Measurements from ENCODE around the gene GOPC. TPM values are rescaled to one million over a fixed set of nuclear protein-coding genes. Genes with fewer than 3 reads are reported as not detected.
"Not testable (repeated sequence)": the region's sequence is repeated elsewhere in the genome, so short reads cannot be mapped to it uniquely, and the experiment has no call there.

Gene GOPC
- total RNA-seq, 2 experiments from 2014 or later, result 21.3 to 25.0 TPM

GRCh38 chr6:117533775-117534174, 68.5 kb downstream of the GOPC start:
- DNase-seq (no peak), ATAC-seq (no peak)
- no peaks in the 10 kb centered on the region for H3K9me3 Mint-ChIP-seq (ENCODE audit: low read depth)
- no peak overlapping the region for H3K27ac Mint-ChIP-seq
- no peak overlapping the region for H3K4me3 Mint-ChIP-seq
- H3K4me1 Mint-ChIP-seq, result peaks cover 5% of the 10 kb centered on the region
- H3K36me3 Mint-ChIP-seq, result peaks cover 2% of the 10 kb centered on the region
- CTCF ChIA-PET, result no interaction called here
- H3K27me3 Mint-ChIP-seq, result peaks cover 2% of the 10 kb centered on the region

- Mint-ChIP-seq H3K9me3 (ENCODE audit: low read depth) (no peaks in the 10 kb centered on the region), H3K4me1 (no peaks in the 10 kb centered on the region), H3K36me3 (peaks cover 2% of the 10 kb centered on the region), H3K4me3 (no peak overlapping the region), H3K27me3 (no peaks in the 10 kb centered on the region), H3K27ac (no peak overlapping the region)
- CTCF ChIA-PET, result interaction anchor here (0.9 to 1.3 kb wide), 3 partner anchors 41 to 102 kb away, joined by 3 read pairs; no protein-coding TSS in a partner anchor
- DNase-seq (no peak), ATAC-seq (no peak)
Measured at GRCh38 chr6:117531809-117532725, 70.2 kb downstream of the GOPC start.

DNA sequence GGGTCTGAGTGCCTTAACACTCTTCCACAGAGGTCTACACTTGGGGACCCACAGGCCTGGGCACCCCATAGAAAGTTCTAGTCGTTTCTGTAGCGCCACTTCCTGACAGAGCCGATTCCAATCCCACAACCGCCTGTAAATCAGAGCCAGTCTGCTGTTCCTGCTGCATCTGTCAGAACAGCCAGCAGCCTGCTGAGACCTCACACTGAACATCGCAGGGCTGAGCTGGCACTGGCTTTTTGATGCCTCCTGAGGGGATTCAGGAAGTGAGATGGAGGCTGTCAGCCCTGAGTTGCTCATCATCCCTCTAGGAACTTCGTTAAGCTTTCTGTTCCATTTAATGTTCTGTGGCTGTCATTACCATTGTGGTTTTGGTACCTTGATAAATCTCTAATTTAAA, 71.0 kb downstream of the GOPC start:
- ATAC-seq (no peak), DNase-seq (no peak)
- Mint-ChIP-seq H3K27me3 (no peaks in the 10 kb centered on the region), H3K4me1 (no peaks in the 10 kb centered on the region), H3K36me3 (peaks cover 2% of the 10 kb centered on the region), H3K27ac (no peak overlapping the region), H3K4me3 (no peak overlapping the region), H3K9me3 (ENCODE audit: low read depth) (no peaks in the 10 kb centered on the region)
- CTCF ChIA-PET, result interaction anchor here (0.9 to 1.3 kb wide), 3 partner anchors 40 to 101 kb away, joined by 3 read pairs; no protein-coding TSS in a partner anchor

DNA sequence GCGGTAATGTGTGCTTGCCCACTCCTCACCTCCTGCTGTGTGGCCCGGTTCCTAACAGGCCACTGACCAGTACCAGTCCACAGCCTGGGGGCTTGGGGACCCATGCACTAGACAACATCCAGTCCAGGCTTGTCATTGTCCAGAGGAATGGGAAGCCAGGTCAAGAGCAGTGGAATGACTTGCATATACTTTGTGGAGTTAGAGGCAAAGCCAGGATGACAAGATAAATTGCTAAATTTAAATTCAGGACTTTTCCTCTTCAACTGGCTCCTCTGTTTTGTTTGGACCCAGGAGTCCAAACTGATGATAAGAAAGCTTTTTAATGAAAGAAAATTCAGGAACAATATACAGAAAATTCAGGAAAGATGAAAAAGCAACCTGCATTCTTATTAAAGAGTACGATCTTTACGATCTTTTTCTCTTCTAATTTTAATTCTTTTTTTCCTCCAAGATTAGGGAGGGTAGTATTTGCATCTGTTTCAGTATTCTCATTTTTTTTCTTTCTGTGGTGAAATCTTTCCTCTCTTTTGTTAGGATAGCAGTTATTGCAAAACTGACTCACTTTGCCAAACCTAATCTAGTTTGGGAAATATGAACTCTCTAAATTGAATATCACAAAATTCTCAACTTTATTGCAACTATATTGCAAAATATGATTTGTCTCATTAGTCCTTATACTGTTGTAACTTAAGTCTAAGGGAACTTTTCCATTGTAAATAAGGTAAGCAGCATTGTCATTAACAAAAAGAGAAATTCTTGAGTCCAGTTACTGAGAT, 71.7 kb downstream of the GOPC start:
- H3K4me1 Mint-ChIP-seq, result no peaks in the 10 kb centered on the region
- H3K9me3 Mint-ChIP-seq (ENCODE audit: low read depth), result no peaks in the 10 kb centered on the region
- peaks cover 2% of the 10 kb centered on the region for H3K36me3 Mint-ChIP-seq
- CTCF ChIA-PET, result interaction anchor here (1.2 kb wide), 1 partner anchor 39 kb away, joined by 3 read pairs; no protein-coding TSS in a partner anchor
- H3K4me3 Mint-ChIP-seq, result no peak overlapping the region
- no peaks in the 10 kb centered on the region for H3K27me3 Mint-ChIP-seq
- H3K27ac Mint-ChIP-seq, result no peak overlapping the region
- DNase-seq (no peak), ATAC-seq (no peak)

DNA sequence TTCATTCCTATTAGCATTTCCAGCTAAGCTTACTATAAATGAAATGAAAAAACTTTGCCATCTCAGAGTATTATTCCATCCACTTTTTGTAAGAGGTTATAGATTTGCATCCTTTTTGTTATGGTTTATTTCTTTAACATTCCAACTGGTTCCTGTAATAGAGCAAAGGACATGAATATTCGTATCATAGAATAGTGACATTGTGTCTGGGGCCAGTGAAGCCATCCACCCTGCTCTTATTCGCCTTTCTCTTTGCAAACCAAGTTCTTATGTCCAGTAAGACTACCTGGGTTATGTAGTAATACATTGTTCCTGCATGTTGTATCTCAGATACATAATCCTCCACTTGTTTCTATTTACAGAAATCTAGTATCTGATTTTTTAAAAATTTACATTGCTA, 76.7 kb downstream of the GOPC start:
- H3K4me1 Mint-ChIP-seq, result no peaks in the 10 kb centered on the region
- ATAC-seq (no peak), DNase-seq (no peak)
- no peaks in the 10 kb centered on the region for H3K27me3 Mint-ChIP-seq
- H3K4me3 Mint-ChIP-seq, result no peak overlapping the region
- CTCF ChIA-PET, result no interaction called here
- H3K36me3 Mint-ChIP-seq, result no peaks in the 10 kb centered on the region
- no peak overlapping the region for H3K27ac Mint-ChIP-seq
- H3K9me3 Mint-ChIP-seq (ENCODE audit: low read depth), result no peaks in the 10 kb centered on the region

DNA sequence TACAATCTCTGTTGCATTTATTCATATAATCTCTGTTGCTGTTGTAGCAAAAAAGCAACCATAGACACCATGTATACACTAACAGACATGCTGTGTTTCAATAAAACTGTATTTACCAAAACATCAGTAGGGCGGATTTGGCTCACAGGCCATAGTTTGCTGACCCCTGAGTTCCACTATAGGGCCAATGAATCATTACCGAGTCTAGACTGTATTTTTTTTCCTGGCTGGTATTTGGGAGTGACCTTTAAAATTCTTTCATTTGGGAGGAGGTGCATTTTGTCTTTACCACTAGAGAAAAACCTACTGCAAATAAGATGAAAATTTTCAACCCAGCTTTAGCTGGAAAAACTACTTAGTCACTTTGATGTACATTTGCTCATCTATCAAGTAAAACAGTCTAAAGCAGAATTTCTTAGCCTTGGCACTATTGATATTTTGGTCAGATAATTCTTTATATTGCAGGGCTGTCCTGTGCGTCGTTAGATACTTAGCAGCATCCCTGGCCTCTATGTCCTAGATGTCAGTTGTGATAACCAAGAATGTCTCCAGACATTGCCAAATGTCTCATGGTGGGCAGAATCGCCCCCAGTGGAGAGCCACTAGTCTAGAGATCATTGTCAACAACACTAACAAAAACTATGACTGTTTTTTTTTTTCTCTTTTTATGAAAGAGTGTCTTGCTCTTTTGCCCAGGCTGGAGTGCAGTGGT, 80.4 kb downstream of the GOPC start:
- Mint-ChIP-seq H3K4me3 (no peak overlapping the region), H3K27me3 (no peaks in the 10 kb centered on the region), H3K27ac (no peak overlapping the region), H3K9me3 (ENCODE audit: low read depth) (no peaks in the 10 kb centered on the region), H3K36me3 (no peaks in the 10 kb centered on the region), H3K4me1 (no peaks in the 10 kb centered on the region)
- CTCF ChIA-PET, result no interaction called here
- no peak for ATAC-seq
- DNase-seq, result no peak

DNA sequence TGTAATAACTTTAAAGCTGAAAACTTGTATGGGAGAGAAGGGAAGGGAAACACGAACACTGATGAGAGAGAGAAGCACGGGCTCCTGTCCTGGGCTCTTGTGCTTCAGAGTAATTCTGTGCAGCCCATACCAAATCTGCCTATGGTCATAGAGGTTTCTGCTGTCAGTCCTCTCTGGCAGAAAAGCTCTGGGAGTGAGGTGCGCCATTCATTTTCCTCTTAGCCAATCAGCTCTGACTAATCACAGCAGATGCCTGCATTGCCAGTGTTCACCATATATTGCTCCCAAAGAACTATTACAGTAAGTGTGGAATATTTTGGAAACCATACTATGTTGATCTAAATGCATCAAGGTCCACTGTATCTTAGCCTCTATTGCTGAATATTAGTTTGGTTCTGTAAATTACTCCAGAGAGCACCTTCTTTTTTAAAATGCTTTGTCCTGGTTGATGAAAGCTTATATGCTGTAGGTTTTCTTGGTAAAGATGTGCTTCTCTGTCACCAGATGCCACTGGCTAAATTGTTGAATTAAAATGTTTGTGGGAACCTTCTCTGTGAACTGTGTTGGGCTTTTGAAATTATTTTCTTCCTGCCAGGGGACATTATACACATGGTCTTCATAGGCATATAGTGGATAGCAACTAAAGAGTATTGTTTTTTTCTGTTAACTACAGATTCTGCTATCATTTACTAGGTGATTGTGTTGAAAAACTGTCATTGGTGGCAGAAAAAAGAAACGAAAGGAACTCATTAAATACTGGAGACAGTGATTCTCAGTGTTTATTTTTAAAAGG, 81.5 kb downstream of the GOPC start:
- H3K27ac Mint-ChIP-seq, result no peak overlapping the region
- no peaks in the 10 kb centered on the region for H3K27me3 Mint-ChIP-seq
- CTCF ChIA-PET, result no interaction called here
- ATAC-seq, result no peak
- no peaks in the 10 kb centered on the region for H3K4me1 Mint-ChIP-seq
- no peaks in the 10 kb centered on the region for H3K36me3 Mint-ChIP-seq
- no peaks in the 10 kb centered on the region for H3K9me3 Mint-ChIP-seq (ENCODE audit: low read depth)
- H3K4me3 Mint-ChIP-seq, result no peak overlapping the region
- DNase-seq, result no peak

DNA sequence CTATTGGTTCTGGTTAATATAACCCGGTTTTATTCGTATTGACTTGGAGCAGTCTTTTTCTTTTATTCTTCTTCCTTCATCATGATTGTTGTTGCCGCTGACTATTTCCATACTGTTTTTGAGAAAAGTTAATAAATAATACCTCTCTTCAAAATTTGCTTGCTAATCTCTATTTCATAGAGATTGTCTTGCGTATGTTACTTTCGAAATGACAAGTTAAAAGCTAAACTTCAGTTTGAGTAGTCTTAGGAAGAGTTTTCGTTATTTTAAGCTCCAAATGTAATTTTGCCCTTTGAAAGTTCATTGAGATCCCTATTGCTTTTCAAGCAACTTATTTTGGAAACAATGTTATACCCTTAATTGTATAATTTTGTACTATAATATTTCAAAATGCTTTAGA, 83.4 kb downstream of the GOPC start:
- no peak overlapping the region for H3K4me3 Mint-ChIP-seq
- H3K4me1 Mint-ChIP-seq, result no peaks in the 10 kb centered on the region
- no peaks in the 10 kb centered on the region for H3K27me3 Mint-ChIP-seq
- H3K9me3 Mint-ChIP-seq (ENCODE audit: low read depth), result no peaks in the 10 kb centered on the region
- no peak overlapping the region for H3K27ac Mint-ChIP-seq
- ATAC-seq (no peak), DNase-seq (no peak)
- H3K36me3 Mint-ChIP-seq, result no peaks in the 10 kb centered on the region
- CTCF ChIA-PET, result no interaction called here

GRCh38 chr6:117517995-117518394, 84.3 kb downstream of the GOPC start:
- H3K9me3 Mint-ChIP-seq (ENCODE audit: low read depth); ATAC-seq; H3K4me1 Mint-ChIP-seq; H3K36me3 Mint-ChIP-seq; DNase-seq; H3K27me3 Mint-ChIP-seq; CTCF ChIA-PET; H3K4me3 Mint-ChIP-seq; H3K27ac Mint-ChIP-seq: not testable (repeated sequence)

DNA sequence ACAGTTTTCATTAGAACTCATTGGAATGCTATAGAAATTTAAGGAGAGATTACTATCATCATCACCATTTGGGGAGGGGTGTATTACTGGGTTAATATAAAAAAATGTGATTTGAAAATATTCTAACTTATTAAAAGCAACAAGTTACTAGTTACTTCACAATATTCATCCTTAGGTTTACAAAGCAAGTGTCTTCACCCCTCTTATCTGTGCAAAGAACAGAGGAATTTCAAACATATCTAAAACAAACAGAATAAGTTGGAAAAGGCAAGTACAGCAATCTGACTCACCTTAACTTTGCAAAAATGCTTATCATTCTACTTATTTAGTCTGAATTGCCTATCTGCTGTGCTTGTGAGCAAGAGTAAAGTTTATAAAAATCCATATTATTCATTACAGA, 87.0 kb downstream of the GOPC start:
- DNase-seq (no peak), ATAC-seq (no peak)
- H3K27me3 Mint-ChIP-seq, result no peaks in the 10 kb centered on the region
- no peaks in the 10 kb centered on the region for H3K9me3 Mint-ChIP-seq (ENCODE audit: low read depth)
- no peak overlapping the region for H3K27ac Mint-ChIP-seq
- H3K4me1 Mint-ChIP-seq, result no peaks in the 10 kb centered on the region
- H3K36me3 Mint-ChIP-seq, result no peaks in the 10 kb centered on the region
- CTCF ChIA-PET, result no interaction called here
- no peak overlapping the region for H3K4me3 Mint-ChIP-seq

GRCh38 chr6:117514655-117515054, 87.7 kb downstream of the GOPC start:
- no peak overlapping the region for H3K27ac Mint-ChIP-seq
- CTCF ChIA-PET, result no interaction called here
- H3K27me3 Mint-ChIP-seq, result no peaks in the 10 kb centered on the region
- no peak overlapping the region for H3K4me3 Mint-ChIP-seq
- H3K4me1 Mint-ChIP-seq, result no peaks in the 10 kb centered on the region
- ATAC-seq (no peak), DNase-seq (no peak)
- H3K9me3 Mint-ChIP-seq (ENCODE audit: low read depth), result no peaks in the 10 kb centered on the region
- no peaks in the 10 kb centered on the region for H3K36me3 Mint-ChIP-seq

GRCh38 chr6:117513778-117514365, 88.4 kb downstream of the GOPC start:
- Mint-ChIP-seq H3K27ac (no peak overlapping the region), H3K36me3 (no peaks in the 10 kb centered on the region), H3K27me3 (no peaks in the 10 kb centered on the region), H3K4me3 (no peak overlapping the region), H3K9me3 (ENCODE audit: low read depth) (no peaks in the 10 kb centered on the region), H3K4me1 (no peaks in the 10 kb centered on the region)
- ATAC-seq (no peak), DNase-seq (no peak)
- CTCF ChIA-PET, result no interaction called here

Measured in activated CD8-positive, alpha-beta memory T cell treated with anti-CD3 and anti-CD28 coated beads, Interleukin-2, amount 10 ng/mL, durations not matched to agents 7 days and 5 days (primary cell).